Mesenchymal stem cell (in vitro differentiated cells and primary cell): Measurements from ENCODE around the gene AOPEP.
A peak's percentile ranks its signal among the peaks of the same experiment; 100 is the strongest.

Experiments used
- DNase-seq: peaks from one replicate; pipeline ENCODE4 v3.0.0-alpha.2; 2013
- H2AFZ ChIP-seq: one replicate; pipeline ENCODE4 v1.6.1; 2013; ENCODE audit warnings: low read depth, mild to moderate bottlenecking, control low read depth, inconsistent platforms, low read length, moderate library complexity
- H2AK5ac ChIP-seq: 2 replicates; pipeline ENCODE4 v1.6.1; 2013; ENCODE audit warnings: low read length, moderate library complexity, mild to moderate bottlenecking, inconsistent platforms; ENCODE audit not compliant: severe bottlenecking
- H2BK120ac ChIP-seq: one replicate; pipeline ENCODE4 v1.6.1; 2013; ENCODE audit warnings: low read depth, mild to moderate bottlenecking, inconsistent platforms, low read length, moderate library complexity
- H2BK12ac ChIP-seq, 2 experiments: one replicate each; pipeline ENCODE4 v1.6.1; 2013; ENCODE audit warnings: inconsistent platforms in 2 of 2, low read length in 2 of 2, mild to moderate bottlenecking in 2 of 2, moderate library complexity in 2 of 2, control low read depth in 1 of 2
- H2BK15ac ChIP-seq: one replicate; pipeline ENCODE4 v1.6.1; 2013; ENCODE audit warnings: mild to moderate bottlenecking, low read depth, inconsistent platforms; ENCODE audit not compliant: poor library complexity, severe bottlenecking
- H2BK5ac ChIP-seq: 2 replicates; pipeline ENCODE4 v1.6.1; 2013; ENCODE audit warnings: low read depth, mild to moderate bottlenecking, low read length, control low read depth, inconsistent platforms; ENCODE audit not compliant: poor library complexity, severe bottlenecking
- H3K14ac ChIP-seq, 2 experiments: one replicate each; pipeline ENCODE4 v1.6.1; 2013; ENCODE audit warnings: inconsistent platforms in 2 of 2, low read length in 2 of 2, control low read depth in 1 of 2, mild to moderate bottlenecking in 1 of 2, moderate library complexity in 1 of 2
- H3K18ac ChIP-seq, 2 experiments: one replicate each; pipeline ENCODE4 v1.6.1; 2013; ENCODE audit warnings: inconsistent platforms in 2 of 2, low read length in 2 of 2, control low read depth in 1 of 2, low read depth in 1 of 2, mild to moderate bottlenecking in 1 of 2
- H3K23ac ChIP-seq, 2 experiments: one replicate each; pipeline ENCODE4 v1.6.1; 2013; ENCODE audit warnings: inconsistent platforms in 2 of 2, low read length in 2 of 2, mild to moderate bottlenecking in 2 of 2, moderate library complexity in 2 of 2, control low read depth in 1 of 2
- H3K27ac ChIP-seq: 2 replicates; pipeline ENCODE4 v1.5.1; 2013; ENCODE audit warnings: mild to moderate bottlenecking, moderate library complexity, low read length, control low read depth, inconsistent platforms; ENCODE audit not compliant: poor library complexity, severe bottlenecking
- H3K27me3 ChIP-seq, 2 experiments: 2 replicates each; pipeline versions ENCODE4 v1.6.1 to v1.7.0; 2013; ENCODE audit warnings: low read length in 2 of 2, mild to moderate bottlenecking in 2 of 2, moderate library complexity in 2 of 2, control low read depth in 1 of 2, inconsistent platforms in 1 of 2; ENCODE audit not compliant: control insufficient read depth in 1 of 2, insufficient read depth in 1 of 2
- H3K36me3 ChIP-seq, 2 experiments: 2 replicates each; pipeline versions ENCODE4 v1.6.1 to v1.7.0; 2013; ENCODE audit warnings: low read length in 2 of 2, control low read depth in 1 of 2, inconsistent platforms in 1 of 2, low read depth in 1 of 2, mild to moderate bottlenecking in 1 of 2; ENCODE audit not compliant: insufficient read depth in 2 of 2, control insufficient read depth in 1 of 2
- H3K4ac ChIP-seq, 2 experiments: one replicate each; pipeline ENCODE4 v1.6.1; 2013; ENCODE audit warnings: inconsistent platforms in 2 of 2, low read length in 2 of 2, mild to moderate bottlenecking in 2 of 2, moderate library complexity in 2 of 2, control low read depth in 1 of 2, low read depth in 1 of 2
- H3K4me1 ChIP-seq: 2 replicates; pipeline ENCODE4 v1.6.1; 2013; ENCODE audit warnings: low read depth, low read length, control low read depth; ENCODE audit not compliant: control insufficient read depth, insufficient read depth
- H3K4me2 ChIP-seq: 2 replicates; pipeline ENCODE4 v1.6.1; 2013; ENCODE audit warnings: low read length, mild to moderate bottlenecking, inconsistent platforms; ENCODE audit not compliant: poor library complexity, severe bottlenecking
- H3K4me3 ChIP-seq, 2 experiments: 2 replicates each; pipeline versions ENCODE4 v1.5.1 to v1.7.0; 2013; ENCODE audit warnings: low read length in 2 of 2, mild to moderate bottlenecking in 2 of 2, control low read depth in 1 of 2, low read depth in 1 of 2; ENCODE audit not compliant: insufficient read depth in 1 of 2
- H3K79me1 ChIP-seq: replicated peaks from 2 replicates; pipeline ENCODE4 v1.6.1; 2013; ENCODE audit warnings: mild to moderate bottlenecking, control low read depth, low read length, inconsistent platforms; ENCODE audit not compliant: poor library complexity, severe bottlenecking
- H3K9ac ChIP-seq: 2 replicates; pipeline ENCODE4 v1.7.0; 2013; ENCODE audit warnings: mild to moderate bottlenecking, low read length, moderate library complexity
- H3K9me3 ChIP-seq: 2 replicates; pipeline ENCODE4 v1.7.0; 2013; ENCODE audit warnings: mild to moderate bottlenecking, low read length; ENCODE audit not compliant: control insufficient read depth
- H4K8ac ChIP-seq: one replicate; pipeline ENCODE4 v1.6.1; 2013; ENCODE audit warnings: inconsistent platforms, mild to moderate bottlenecking, low read length, moderate library complexity
- H4K91ac ChIP-seq: one replicate; pipeline ENCODE4 v1.6.1; 2013; ENCODE audit warnings: mild to moderate bottlenecking, low read length, inconsistent platforms
- WGBS: methylation state at CpG from one replicate; pipeline ENCODE4 v1.1.7; 2013; ENCODE audit warnings: mixed read lengths; 5-methylcytosine and 5-hydroxymethylcytosine counted together

The AOPEP gene

DNA sequence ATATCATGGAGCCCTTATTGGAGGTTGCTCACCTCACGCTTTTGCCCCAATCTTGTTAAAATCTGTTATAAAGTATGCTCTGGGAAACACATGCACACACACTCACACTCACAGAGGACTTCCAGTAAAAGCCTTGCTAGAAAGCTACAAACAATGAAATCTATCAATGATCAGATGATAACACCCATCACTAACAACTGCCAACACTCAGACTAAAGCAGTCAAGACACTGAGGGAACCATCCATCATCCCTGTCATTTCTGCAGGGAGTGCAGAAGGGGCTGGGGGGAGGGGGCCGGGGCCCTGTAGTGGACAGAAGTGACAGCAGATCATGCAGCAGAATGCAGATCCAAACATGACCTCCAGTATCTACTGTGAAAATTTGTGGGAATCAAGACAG lies 179.1 kb downstream of the AOPEP start:
- H3K4me3 ChIP-seq = no peak overlapping the region

DNA sequence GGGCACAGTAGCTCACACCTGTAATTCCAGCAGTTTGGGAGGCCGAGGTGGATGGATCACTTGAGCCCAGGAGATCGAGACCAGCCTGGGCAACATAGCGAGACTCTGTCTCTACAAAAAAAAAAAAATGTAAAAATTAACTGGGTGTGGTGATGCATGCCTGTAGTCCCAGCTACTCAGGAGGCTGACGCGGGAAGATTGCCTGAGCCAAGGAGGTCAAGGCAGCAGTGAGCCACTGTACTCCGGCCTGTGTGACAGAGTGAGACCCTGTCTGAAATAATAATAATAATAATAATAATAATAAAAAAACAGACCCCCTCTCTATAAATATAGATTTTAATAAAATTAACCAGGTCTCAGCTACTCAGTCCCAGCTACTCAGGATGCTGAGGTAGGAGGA lies 179.7 kb downstream of the AOPEP start:
- WGBS = 94% methylated on average over 5 of the region's 6 CpGs

More for the DNA sequence above, 179.1 kb downstream of the AOPEP start:
- Histone ChIP-seq H3K9ac (no peak overlapping the region), H3K14ac (no peak overlapping the region), H2BK120ac (no peak overlapping the region), H2AK5ac (no peak overlapping the region), H3K4me2 (no peak overlapping the region), H2BK12ac (no peak overlapping the region), H2AFZ (no peak overlapping the region), H2BK5ac (no peak overlapping the region), H3K36me3 (peaks cover 0 to 4% of the 10 kb centered on the region in 2 experiments), H3K18ac (no peak overlapping the region), H3K4ac (no peak overlapping the region), H4K8ac (no peak overlapping the region), H3K9me3 (no peaks in the 10 kb centered on the region), H3K79me1 (peaks cover 15% of the 10 kb centered on the region), H3K27ac (no peak overlapping the region), H4K91ac (no peak overlapping the region), H3K27me3 (no peaks in the 10 kb centered on the region), H3K4me1 (peaks cover 24% of the 10 kb centered on the region), H2BK15ac (no peak overlapping the region), H3K23ac (no peak overlapping the region)
- 92% methylated on average over 2 of the region's 2 CpGs for WGBS
- DNase-seq = no peak

GRCh38 chr9:94906713-94907112 lies 180.2 kb downstream of the AOPEP start:
- Histone ChIP-seq H2BK120ac (no peak overlapping the region), H2BK15ac (no peak overlapping the region), H2AFZ (no peak overlapping the region), H3K18ac (peak overlapping the region in 1 of 2 experiments; percentile 37), H3K9ac (no peak overlapping the region), H3K27me3 (no peaks in the 10 kb centered on the region), H3K14ac (no peak overlapping the region), H3K4me2 (no peak overlapping the region), H4K91ac (no peak overlapping the region), H3K4me3 (no peak overlapping the region), H3K4ac (no peak overlapping the region), H3K9me3 (no peaks in the 10 kb centered on the region), H2AK5ac (peak overlapping the region; percentile 19), H3K79me1 (peaks cover 16% of the 10 kb centered on the region), H3K36me3 (peaks cover 0 to 4% of the 10 kb centered on the region in 2 experiments), H3K23ac (no peak overlapping the region), H2BK5ac (no peak overlapping the region), H3K4me1 (peaks cover 26% of the 10 kb centered on the region), H4K8ac (no peak overlapping the region), H3K27ac (no peak overlapping the region), H2BK12ac (no peak overlapping the region)
- 80% methylated on average over 2 of the region's 3 CpGs for WGBS
- DNase-seq = no peak

More for the DNA sequence above, 179.7 kb downstream of the AOPEP start:
- Histone ChIP-seq H2AK5ac (no peak overlapping the region), H3K27ac (no peak overlapping the region), H3K18ac (no peak overlapping the region), H3K4me1 (peaks cover 26% of the 10 kb centered on the region), H3K9ac (no peak overlapping the region), H2BK120ac (no peak overlapping the region), H4K8ac (no peak overlapping the region), H3K14ac (no peak overlapping the region), H3K4me2 (no peak overlapping the region), H2AFZ (no peak overlapping the region), H3K4me3 (no peak overlapping the region), H3K36me3 (peaks cover 0 to 4% of the 10 kb centered on the region in 2 experiments), H2BK5ac (no peak overlapping the region), H3K23ac (no peak overlapping the region), H4K91ac (no peak overlapping the region), H3K27me3 (no peaks in the 10 kb centered on the region), H3K9me3 (no peaks in the 10 kb centered on the region), H3K4ac (no peak overlapping the region), H3K79me1 (peaks cover 16% of the 10 kb centered on the region), H2BK12ac (no peak overlapping the region), H2BK15ac (no peak overlapping the region)
- no peak for DNase-seq

DNA sequence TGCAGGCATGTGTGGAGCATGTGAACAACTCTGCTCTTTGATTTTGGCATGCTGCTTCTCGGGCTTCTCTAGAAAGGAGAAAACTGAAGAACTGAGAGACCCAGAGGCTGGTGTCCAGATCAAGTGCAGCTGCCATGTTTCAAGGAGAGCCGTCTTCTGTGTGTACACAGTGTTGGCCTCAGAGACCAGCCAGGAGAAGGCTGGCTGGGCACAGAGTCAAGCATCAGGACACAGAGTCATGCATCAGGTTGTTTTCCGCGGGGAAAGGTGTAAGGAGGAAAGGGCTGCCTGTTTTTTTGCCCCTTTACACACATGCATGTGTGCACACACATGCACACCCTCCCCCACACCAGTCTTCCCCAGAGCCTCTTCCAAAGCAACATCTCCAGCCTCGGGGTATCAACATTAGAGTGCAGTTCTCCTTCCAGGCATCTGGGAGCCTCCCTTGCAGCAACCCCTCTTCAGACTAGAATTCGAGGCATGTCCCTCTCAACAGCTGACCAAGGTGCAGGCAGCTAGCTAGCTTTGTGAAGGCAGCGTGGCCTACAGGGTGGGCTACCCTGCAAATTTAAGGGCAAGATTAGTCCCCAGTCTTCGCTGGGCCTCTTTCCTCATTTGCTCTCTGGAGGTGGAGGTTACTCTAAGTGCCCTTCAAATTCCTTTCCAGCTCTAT lies 180.9 kb downstream of the AOPEP start:
- Histone ChIP-seq H3K27ac (peak overlapping the region; percentile 4), H2BK5ac (no peak overlapping the region), H3K23ac (no peak overlapping the region), H3K79me1 (peaks cover 18% of the 10 kb centered on the region), H3K4me2 (no peak overlapping the region), H2BK15ac (no peak overlapping the region), H3K9me3 (no peaks in the 10 kb centered on the region), H2BK120ac (no peak overlapping the region), H4K91ac (no peak overlapping the region), H3K14ac (no peak overlapping the region), H3K4me1 (peaks cover 24% of the 10 kb centered on the region), H3K18ac (no peak overlapping the region), H3K36me3 (peaks cover 0 to 4% of the 10 kb centered on the region in 2 experiments), H3K4me3 (no peak overlapping the region), H4K8ac (peak overlapping the region; percentile 27), H3K4ac (no peak overlapping the region), H2AFZ (no peak overlapping the region), H2BK12ac (peak overlapping the region in 1 of 2 experiments; percentile 4), H2AK5ac (peak overlapping the region; percentile 16), H3K9ac (no peak overlapping the region), H3K27me3 (no peaks in the 10 kb centered on the region)
- 82% methylated on average over 8 of the region's 8 CpGs for WGBS
- no peak for DNase-seq
